Progenitor cell of endocrine pancreas (in vitro differentiated cells): ENCODE results near the gene SLC9A1. TPM values are rescaled to one million over a fixed set of nuclear protein-coding genes. Genes with fewer than 3 reads are reported as not detected.

Source experiments
- DNase-seq: peaks from one replicate; pipeline ENCODE4 v3.0.0; 2021; ENCODE audit warnings: low spot score; ENCODE audit not compliant: unreplicated experiment
- H3K27ac Mint-ChIP-seq: 2 replicates; pipeline ENCODE4 v1.8.0; 2021; ENCODE audit warnings: mild to moderate bottlenecking, moderate library complexity, mixed read lengths
- H3K27me3 Mint-ChIP-seq: 2 replicates; pipeline ENCODE4 v1.8.0; 2021; ENCODE audit warnings: mixed read lengths
- H3K36me3 Mint-ChIP-seq: 2 replicates; pipeline ENCODE4 v1.8.0; 2022; ENCODE audit warnings: mixed read lengths; ENCODE audit not compliant: insufficient read depth
- H3K4me1 Mint-ChIP-seq: 2 replicates; pipeline ENCODE4 v1.8.0; 2021; ENCODE audit warnings: low read depth, mixed read lengths
- H3K4me3 Mint-ChIP-seq: 2 replicates; pipeline ENCODE4 v1.8.0; 2021; ENCODE audit warnings: low read depth, mild to moderate bottlenecking, moderate library complexity, mixed read lengths
- H3K9me3 Mint-ChIP-seq: 2 replicates; pipeline ENCODE4 v1.8.0; 2021; ENCODE audit warnings: low read depth, mixed read lengths
- CTCF ChIP-seq: fragments of 200-600 bp; sonication (generic); IDR thresholded peaks from one replicate; pipeline ENCODE4 v1.5.0; 2021; ENCODE audit warnings: antibody characterized with exemption, mild to moderate bottlenecking; ENCODE audit not compliant: unreplicated experiment
- total RNA-seq: library from RNA; stranded (reverse); gene quantifications from 2 replicates; pipeline ENCODE4 v1.2.1, GENCODE V29; 2021

The SLC9A1 gene
- total RNA-seq, 1 donor from 2014 or later = 19.6 TPM

- no peak overlapping the region for H3K27ac Mint-ChIP-seq
- no peaks in the 10 kb centered on the region for H3K9me3 Mint-ChIP-seq
- H3K27me3 Mint-ChIP-seq = no peaks in the 10 kb centered on the region
- H3K36me3 Mint-ChIP-seq = peaks cover 5% of the 10 kb centered on the region
- H3K4me3 Mint-ChIP-seq = no peak overlapping the region
- H3K4me1 Mint-ChIP-seq = no peaks in the 10 kb centered on the region
- no peak for TF ChIP-seq CTCF
- DNase-seq = no peak
These were observed 49.9 kb downstream of the SLC9A1 start for GRCh38 chr1:27105018-27105417.

- Mint-ChIP-seq H3K27me3 (no peaks in the 10 kb centered on the region), H3K27ac (no peak overlapping the region), H3K9me3 (no peaks in the 10 kb centered on the region), H3K4me1 (peaks cover 6% of the 10 kb centered on the region), H3K36me3 (peaks cover 2% of the 10 kb centered on the region), H3K4me3 (no peak overlapping the region)
- TF ChIP-seq CTCF = no peak
- DNase-seq = no peak
These were observed 51.4 kb downstream of the SLC9A1 start for GRCh38 chr1:27103498-27103897.

- no peak overlapping the region for H3K4me3 Mint-ChIP-seq
- H3K27ac Mint-ChIP-seq = peak overlapping the region; percentile 86
- no peaks in the 10 kb centered on the region for H3K9me3 Mint-ChIP-seq
- peaks cover 2% of the 10 kb centered on the region for H3K36me3 Mint-ChIP-seq
- no peaks in the 10 kb centered on the region for H3K27me3 Mint-ChIP-seq
- DNase-seq = peak; percentile 89
- H3K4me1 Mint-ChIP-seq = peaks cover 6% of the 10 kb centered on the region
- peak; percentile 99 for TF ChIP-seq CTCF
These were observed 52.0 kb downstream of the SLC9A1 start for GRCh38 chr1:27102707-27103468.

GRCh38 chr1:27102134-27102706 is 52.7 kb downstream of the SLC9A1 start:
- Mint-ChIP-seq H3K36me3 (peaks cover 2% of the 10 kb centered on the region), H3K4me1 (peaks cover 6% of the 10 kb centered on the region), H3K27me3 (no peaks in the 10 kb centered on the region), H3K27ac (peak overlapping the region; percentile 86), H3K4me3 (no peak overlapping the region), H3K9me3 (no peaks in the 10 kb centered on the region)
- TF ChIP-seq CTCF = no peak
- no peak for DNase-seq

- H3K4me1 Mint-ChIP-seq = peaks cover 6% of the 10 kb centered on the region
- H3K36me3 Mint-ChIP-seq = peaks cover 2% of the 10 kb centered on the region
- TF ChIP-seq CTCF = no peak
- no peaks in the 10 kb centered on the region for H3K27me3 Mint-ChIP-seq
- H3K27ac Mint-ChIP-seq = no peak overlapping the region
- H3K9me3 Mint-ChIP-seq = no peaks in the 10 kb centered on the region
- DNase-seq = no peak
- no peak overlapping the region for H3K4me3 Mint-ChIP-seq
These were observed 53.2 kb downstream of the SLC9A1 start for GRCh38 chr1:27101696-27102095.
